Nephron progenitor cell (in vitro differentiated cells): ENCODE data around the gene DAPK1.
A peak's percentile ranks its signal among the peaks of the same experiment; 100 is the strongest.

ENCODE experiments used
- DNase-seq: peaks from one replicate; pipeline ENCODE4 v3.0.0; 2021
- H3K27ac Mint-ChIP-seq: 2 replicates; pipeline ENCODE4 v1.8.0; 2021; ENCODE audit warnings: mild to moderate bottlenecking, moderate library complexity, mixed read lengths
- H3K27me3 Mint-ChIP-seq: 2 replicates; pipeline ENCODE4 v1.8.0; 2021; ENCODE audit warnings: mild to moderate bottlenecking, low read depth, mixed read lengths; ENCODE audit not compliant: poor library complexity
- H3K36me3 Mint-ChIP-seq: 2 replicates; pipeline ENCODE4 v1.8.0; 2021; ENCODE audit warnings: low read depth, mixed read lengths
- H3K4me1 Mint-ChIP-seq: 2 replicates; pipeline ENCODE4 v1.8.0; 2021; ENCODE audit warnings: mixed read lengths
- H3K4me3 Mint-ChIP-seq: 2 replicates; pipeline ENCODE4 v1.8.0; 2021; ENCODE audit warnings: mild to moderate bottlenecking, moderate library complexity, mixed read lengths
- H3K9me3 Mint-ChIP-seq: 2 replicates; pipeline ENCODE4 v1.8.0; 2021; ENCODE audit warnings: mild to moderate bottlenecking, moderate library complexity, mixed read lengths
- CTCF ChIP-seq: fragments of 200-600 bp; sonication (generic); IDR thresholded peaks from 2 replicates; pipeline ENCODE4 v1.5.0; 2021; ENCODE audit warnings: antibody characterized with exemption

DAPK1 gene

GRCh38 chr9:87663556-87663955, 165.9 kb downstream of the DAPK1 start:
- H3K36me3 Mint-ChIP-seq: peaks cover 69% of the 10 kb centered on the region
- TF ChIP-seq CTCF: no peak

GRCh38 chr9:87664153-87665060, 166.7 kb downstream of the DAPK1 start:
- H3K4me1 Mint-ChIP-seq: peaks cover 15% of the 10 kb centered on the region
- no peak overlapping the region for H3K27ac Mint-ChIP-seq
- H3K4me3 Mint-ChIP-seq: no peak overlapping the region
- no peak for TF ChIP-seq CTCF
- DNase-seq: no peak
- H3K27me3 Mint-ChIP-seq: peaks cover 3% of the 10 kb centered on the region
- peaks cover 13% of the 10 kb centered on the region for H3K9me3 Mint-ChIP-seq
- H3K36me3 Mint-ChIP-seq: peaks cover 68% of the 10 kb centered on the region

More at GRCh38 chr9:87663556-87663955, 165.9 kb downstream of the DAPK1 start:
- Mint-ChIP-seq H3K27ac (no peak overlapping the region), H3K4me1 (peaks cover 15% of the 10 kb centered on the region), H3K4me3 (no peak overlapping the region), H3K27me3 (peaks cover 3% of the 10 kb centered on the region), H3K9me3 (peaks cover 13% of the 10 kb centered on the region)
- no peak for DNase-seq

GRCh38 chr9:87665505-87665904, 167.8 kb downstream of the DAPK1 start:
- Mint-ChIP-seq H3K27ac (no peak overlapping the region), H3K27me3 (no peaks in the 10 kb centered on the region), H3K36me3 (peaks cover 61% of the 10 kb centered on the region)

GRCh38 chr9:87667164-87667738, 169.6 kb downstream of the DAPK1 start:
- no peak overlapping the region for H3K4me3 Mint-ChIP-seq
- no peaks in the 10 kb centered on the region for H3K27me3 Mint-ChIP-seq
- peaks cover 13% of the 10 kb centered on the region for H3K9me3 Mint-ChIP-seq
- peaks cover 15% of the 10 kb centered on the region for H3K4me1 Mint-ChIP-seq
- H3K27ac Mint-ChIP-seq: no peak overlapping the region
- TF ChIP-seq CTCF: peak; percentile 47
- H3K36me3 Mint-ChIP-seq: peaks cover 44% of the 10 kb centered on the region
- DNase-seq: peak; percentile 20

More at GRCh38 chr9:87665505-87665904, 167.8 kb downstream of the DAPK1 start:
- H3K4me1 Mint-ChIP-seq: peaks cover 15% of the 10 kb centered on the region
- H3K9me3 Mint-ChIP-seq: peaks cover 13% of the 10 kb centered on the region
- no peak for TF ChIP-seq CTCF
- DNase-seq: no peak
- H3K4me3 Mint-ChIP-seq: no peak overlapping the region

- Mint-ChIP-seq H3K36me3 (peaks cover 49% of the 10 kb centered on the region), H3K27ac (no peak overlapping the region)
- no peak for DNase-seq
Observed at GRCh38 chr9:87668222-87668621, 170.6 kb downstream of the DAPK1 start.

More at GRCh38 chr9:87668222-87668621, 170.6 kb downstream of the DAPK1 start:
- Mint-ChIP-seq H3K9me3 (peaks cover 13% of the 10 kb centered on the region), H3K27me3 (no peaks in the 10 kb centered on the region), H3K4me3 (no peak overlapping the region), H3K4me1 (peaks cover 9% of the 10 kb centered on the region)
- no peak for TF ChIP-seq CTCF
